NCI-H1436 (cell line): ENCODE data around the gene KSR2.
"Not testable (repeated sequence)": the region's sequence is repeated elsewhere in the genome, so short reads cannot be mapped to it uniquely, and the experiment has no call there.

Experiments
- DNase-seq: peaks from one replicate; lab custom pipeline; 2025; lab: John Stamatoyannopoulos, UW

KSR2 gene

GRCh38 chr12:117967512-117967911 is 1.3 kb downstream of the KSR2 start:
- no peak for DNase-seq

DNA sequence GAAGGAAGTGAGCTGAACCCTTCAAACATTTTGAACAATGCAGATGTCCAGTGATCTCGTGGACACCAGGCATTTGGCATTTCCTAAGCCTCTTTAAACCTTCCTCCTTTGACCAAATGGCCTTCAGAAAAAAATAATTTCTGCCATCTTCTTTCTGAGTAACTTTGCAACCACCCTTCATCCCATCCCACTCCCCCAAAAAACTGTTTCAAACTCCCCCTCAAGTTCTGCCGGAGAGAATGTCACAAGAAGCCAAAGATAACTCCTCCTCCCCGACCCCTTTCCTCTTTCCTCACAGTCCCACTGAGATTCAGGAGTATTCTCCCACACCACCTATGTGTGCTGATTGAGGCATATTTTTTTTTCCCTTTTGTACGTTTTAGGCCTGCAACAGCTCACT is 1.7 kb downstream of the KSR2 start:
- no peak for DNase-seq

- DNase-seq = no peak
Observed at GRCh38 chr12:117966511-117966910, 2.3 kb downstream of the KSR2 start.

- no peak for DNase-seq
Observed at GRCh38 chr12:117963836-117964235, 5.0 kb downstream of the KSR2 start.

- no peak for DNase-seq
Observed at GRCh38 chr12:117936722-117937484, 31.9 kb downstream of the KSR2 start.

- no peak for DNase-seq
Observed at GRCh38 chr12:117933545-117933944, 35.2 kb downstream of the KSR2 start.

- no peak for DNase-seq
Observed at GRCh38 chr12:117926391-117926899, 42.3 kb downstream of the KSR2 start.

GRCh38 chr12:117921929-117922777 is 46.6 kb downstream of the KSR2 start:
- no peak for DNase-seq

DNA sequence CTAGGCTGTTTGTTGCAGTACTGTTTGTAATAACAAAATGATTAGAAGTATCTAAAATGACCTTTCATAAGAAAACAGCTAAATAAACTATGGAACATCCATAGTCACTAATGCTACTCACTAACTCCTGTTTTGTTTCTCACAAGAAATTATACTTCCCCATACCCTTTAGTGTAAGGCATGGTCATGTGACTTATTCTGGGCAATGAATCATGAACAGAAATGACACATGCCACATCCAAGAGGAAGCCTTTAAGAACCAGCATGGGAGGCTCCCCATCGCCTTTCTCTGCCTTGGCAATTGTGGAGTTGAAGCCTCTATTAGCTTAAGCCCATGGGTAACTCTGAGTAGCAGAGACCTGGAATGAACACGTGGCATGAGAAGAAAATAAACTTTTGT is 49.3 kb downstream of the KSR2 start:
- no peak for DNase-seq

GRCh38 chr12:117914686-117915085 is 54.1 kb downstream of the KSR2 start:
- no peak for DNase-seq

DNA sequence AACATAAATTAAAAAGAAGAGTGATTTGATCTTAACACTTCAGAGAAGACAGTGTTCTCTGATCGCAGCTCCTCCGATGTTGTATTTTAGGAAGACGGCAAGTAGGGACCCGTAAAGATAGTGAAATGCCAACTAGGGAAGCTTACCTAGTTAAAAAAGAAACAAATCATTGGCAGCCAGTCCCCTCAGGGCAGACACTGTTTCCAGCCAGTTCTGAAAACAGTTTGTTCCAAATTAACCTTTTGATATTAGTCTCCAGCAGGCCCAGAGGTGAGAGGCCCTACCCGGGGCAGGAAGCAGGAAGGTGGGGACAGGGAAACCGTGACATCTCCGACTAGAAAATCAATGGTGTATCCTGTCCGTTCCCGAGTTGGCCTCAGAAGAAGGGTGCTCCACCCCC is 56.0 kb downstream of the KSR2 start:
- DNase-seq = no peak

DNA sequence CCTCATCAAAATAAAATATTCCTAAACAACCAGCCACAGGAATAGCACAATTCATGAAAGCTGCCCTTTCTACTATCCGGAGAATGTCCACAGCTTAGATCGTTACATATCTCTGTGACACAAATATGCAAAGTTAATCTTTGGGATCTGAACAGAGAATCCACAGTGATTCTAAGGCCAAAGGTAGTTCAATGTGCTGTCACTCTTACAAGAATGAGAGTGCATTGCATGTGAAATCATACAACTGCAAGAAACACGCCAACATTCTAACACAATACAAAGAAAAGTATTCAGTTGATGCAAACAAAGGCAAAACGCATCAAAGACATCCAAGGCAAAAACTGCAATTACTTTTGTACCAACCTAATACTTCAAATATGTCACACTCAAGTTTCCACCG is 60.4 kb downstream of the KSR2 start:
- no peak for DNase-seq

DNA sequence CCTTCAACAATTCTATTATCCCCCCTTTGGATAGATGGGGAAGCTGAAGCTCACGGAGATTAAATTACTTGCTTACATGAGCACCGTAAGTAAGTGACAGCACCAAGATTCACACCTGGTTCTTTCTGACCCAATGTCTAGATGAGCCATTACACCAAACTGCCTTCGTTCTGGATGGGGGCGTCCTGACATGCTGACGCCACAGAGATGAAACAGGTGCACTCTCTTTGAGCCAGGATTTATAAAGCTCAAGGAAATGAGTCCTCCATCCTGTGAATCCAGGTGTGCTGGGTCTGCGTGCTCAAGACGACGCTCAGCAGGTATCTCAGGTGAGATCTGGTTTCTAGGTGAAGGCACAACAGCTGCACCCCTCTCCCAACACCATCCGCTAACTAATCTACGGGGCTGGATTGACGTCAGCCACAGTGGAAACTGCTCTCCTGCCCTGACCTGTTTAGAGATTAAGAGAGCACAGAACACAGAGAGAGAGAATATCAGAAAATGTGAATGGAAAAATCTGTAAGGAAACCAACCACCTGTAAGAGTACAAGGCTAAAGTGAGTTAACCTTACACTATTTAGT is 61.6 kb downstream of the KSR2 start:
- no peak for DNase-seq

GRCh38 chr12:117904051-117904450 is 64.7 kb downstream of the KSR2 start:
- DNase-seq = no peak

DNA sequence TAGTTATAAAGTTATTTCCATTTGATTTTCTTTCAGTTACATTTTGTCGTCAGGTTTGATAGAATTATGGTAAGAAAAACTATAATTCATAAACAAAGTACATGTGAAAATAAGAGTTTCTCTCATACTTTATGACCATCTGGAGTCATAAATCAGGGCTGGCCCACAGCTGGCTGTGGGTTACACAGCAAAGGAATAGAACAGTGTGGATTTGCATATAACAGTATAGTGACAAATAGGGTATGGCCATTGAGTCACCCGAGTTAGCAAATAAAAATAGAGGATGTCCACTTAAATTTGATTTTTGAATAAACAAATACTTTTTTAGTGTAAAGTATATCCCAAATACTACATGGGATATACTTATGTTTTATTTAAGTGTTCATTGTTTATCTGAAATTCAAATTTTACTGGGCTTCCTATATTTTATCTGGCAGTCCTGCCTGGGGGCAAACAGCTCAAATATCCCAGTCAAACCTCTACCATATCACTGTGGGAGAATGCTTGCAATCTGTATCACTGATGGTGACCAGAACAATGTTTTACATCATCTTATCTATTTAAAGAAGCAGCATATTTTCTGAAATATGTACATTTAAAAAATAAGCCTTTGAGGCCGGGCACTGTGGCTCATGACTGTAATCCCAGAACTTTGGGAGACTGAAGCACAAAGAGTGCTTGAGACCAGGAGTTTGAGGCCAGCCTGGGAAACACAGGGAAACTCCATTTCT is 65.5 kb downstream of the KSR2 start:
- DNase-seq = no peak

DNA sequence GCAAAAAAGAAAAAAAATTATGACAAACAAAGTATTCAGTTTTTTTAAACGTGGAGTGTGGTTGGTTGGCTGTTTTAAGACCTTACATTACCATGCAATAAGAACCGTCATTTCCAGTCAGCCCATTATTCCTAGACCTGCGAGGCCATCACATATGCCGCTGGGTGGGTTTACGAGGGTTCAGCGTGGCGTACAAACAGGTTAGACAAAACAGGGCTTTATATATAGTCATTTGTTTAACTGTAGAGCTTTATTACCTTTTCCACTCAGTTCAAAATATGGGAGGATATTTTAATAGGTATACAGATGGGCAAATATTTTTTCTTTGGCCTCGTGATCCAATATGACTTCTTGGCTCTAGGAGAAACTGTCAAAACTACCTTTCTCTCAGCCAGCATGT is 67.2 kb downstream of the KSR2 start:
- DNase-seq = no peak

- no peak for DNase-seq
Observed at GRCh38 chr12:117900561-117900960, 68.2 kb downstream of the KSR2 start.

GRCh38 chr12:117897372-117898161 is 71.2 kb downstream of the KSR2 start:
- no peak for DNase-seq

DNA sequence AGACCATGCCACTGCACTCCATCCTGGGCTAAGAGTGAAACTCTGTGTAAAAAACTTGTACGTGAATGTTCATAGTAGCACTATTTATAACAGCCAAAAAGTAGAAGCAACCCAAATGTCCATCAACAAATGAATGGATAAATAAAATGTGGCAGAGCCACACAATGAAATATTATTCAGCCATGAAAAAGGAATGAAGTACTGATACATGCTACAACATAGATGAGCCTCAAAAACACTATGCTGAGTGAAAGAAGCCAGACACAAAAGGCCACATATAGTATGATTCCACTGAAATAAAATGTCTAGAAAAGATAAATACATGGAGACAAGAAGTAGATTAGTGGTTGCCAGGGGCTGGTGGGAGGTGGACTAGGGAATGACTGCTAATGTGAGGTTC is 72.8 kb downstream of the KSR2 start:
- DNase-seq = no peak

GRCh38 chr12:117892441-117892840 is 76.3 kb downstream of the KSR2 start:
- DNase-seq = no peak

DNA sequence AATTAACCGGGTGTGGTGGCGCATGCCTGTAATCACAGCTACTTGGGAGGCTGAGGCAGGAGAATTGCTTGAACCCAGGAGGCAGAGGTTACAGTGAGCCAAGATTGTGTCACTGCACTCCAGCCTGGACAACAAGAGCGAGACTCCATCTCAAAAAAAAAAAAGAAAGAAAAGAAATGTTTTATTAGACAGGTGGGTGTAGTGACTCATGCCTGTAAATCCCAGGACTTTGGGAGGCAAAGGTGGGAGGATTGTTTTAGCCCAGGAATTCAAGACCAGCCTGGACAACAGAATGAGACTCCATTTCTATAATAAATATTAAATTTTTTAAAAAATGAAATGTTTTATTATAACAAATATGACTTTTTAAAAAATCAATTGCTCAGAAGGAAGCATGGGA is 77.5 kb downstream of the KSR2 start:
- not testable (repeated sequence) for DNase-seq
